HG02623 (cell line): Measurements from ENCODE around the gene ABCA3.
A peak's percentile ranks its signal among the peaks of the same experiment; 100 is the strongest.

Source experiments
- ATAC-seq: cut with Tn5 transposase; IDR thresholded peaks from one replicate; pipeline ENCODE4 v1.9.1; 2021; ENCODE audit warnings: moderate library complexity; ENCODE audit not compliant: unreplicated experiment

ABCA3 gene

GRCh38 chr16:2358811-2359210 lies 18.3 kb upstream of the ABCA3 start:
- no peak for ATAC-seq

DNA sequence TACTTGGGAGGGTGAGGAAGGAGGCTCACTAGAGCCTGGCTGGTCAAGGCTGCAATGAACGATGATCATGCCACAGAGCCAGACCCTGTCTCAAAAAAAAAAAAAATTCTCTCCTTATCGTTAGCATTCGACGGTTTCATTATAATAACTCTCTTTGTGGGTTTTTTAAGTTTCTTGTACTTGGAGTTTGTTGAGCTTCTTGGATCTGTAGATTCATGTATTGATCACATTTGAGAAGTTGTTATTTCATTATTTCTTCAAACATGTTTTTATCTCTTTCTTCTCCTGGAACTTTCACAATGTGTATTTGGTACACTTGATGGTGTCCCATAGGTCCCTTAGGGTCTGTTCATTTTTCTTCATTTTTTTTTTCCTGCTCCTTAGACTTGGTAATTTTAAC lies 16.8 kb upstream of the ABCA3 start:
- ATAC-seq = no peak

DNA sequence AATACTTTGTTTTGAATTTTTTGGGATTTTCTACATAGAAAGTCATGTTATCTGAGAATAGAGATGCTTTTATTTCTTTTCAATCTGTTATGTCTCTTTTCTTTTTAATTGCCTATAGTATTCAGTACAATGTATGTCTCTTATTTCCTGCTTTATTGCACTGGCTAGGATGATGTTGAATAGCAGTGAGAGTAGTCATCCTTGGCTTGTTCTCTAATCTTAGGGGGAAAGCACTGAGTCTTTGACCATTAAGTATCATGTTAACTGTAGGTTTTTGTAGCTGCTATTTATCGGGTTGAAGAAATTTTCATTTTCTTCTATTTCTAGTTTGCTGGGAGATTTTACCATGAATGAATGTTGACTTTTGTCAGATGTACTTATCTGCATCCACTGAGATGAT lies 10.0 kb upstream of the ABCA3 start:
- ATAC-seq = no peak

- no peak for ATAC-seq
Measured at GRCh38 chr16:2343211-2343610, 2.7 kb upstream of the ABCA3 start.

DNA sequence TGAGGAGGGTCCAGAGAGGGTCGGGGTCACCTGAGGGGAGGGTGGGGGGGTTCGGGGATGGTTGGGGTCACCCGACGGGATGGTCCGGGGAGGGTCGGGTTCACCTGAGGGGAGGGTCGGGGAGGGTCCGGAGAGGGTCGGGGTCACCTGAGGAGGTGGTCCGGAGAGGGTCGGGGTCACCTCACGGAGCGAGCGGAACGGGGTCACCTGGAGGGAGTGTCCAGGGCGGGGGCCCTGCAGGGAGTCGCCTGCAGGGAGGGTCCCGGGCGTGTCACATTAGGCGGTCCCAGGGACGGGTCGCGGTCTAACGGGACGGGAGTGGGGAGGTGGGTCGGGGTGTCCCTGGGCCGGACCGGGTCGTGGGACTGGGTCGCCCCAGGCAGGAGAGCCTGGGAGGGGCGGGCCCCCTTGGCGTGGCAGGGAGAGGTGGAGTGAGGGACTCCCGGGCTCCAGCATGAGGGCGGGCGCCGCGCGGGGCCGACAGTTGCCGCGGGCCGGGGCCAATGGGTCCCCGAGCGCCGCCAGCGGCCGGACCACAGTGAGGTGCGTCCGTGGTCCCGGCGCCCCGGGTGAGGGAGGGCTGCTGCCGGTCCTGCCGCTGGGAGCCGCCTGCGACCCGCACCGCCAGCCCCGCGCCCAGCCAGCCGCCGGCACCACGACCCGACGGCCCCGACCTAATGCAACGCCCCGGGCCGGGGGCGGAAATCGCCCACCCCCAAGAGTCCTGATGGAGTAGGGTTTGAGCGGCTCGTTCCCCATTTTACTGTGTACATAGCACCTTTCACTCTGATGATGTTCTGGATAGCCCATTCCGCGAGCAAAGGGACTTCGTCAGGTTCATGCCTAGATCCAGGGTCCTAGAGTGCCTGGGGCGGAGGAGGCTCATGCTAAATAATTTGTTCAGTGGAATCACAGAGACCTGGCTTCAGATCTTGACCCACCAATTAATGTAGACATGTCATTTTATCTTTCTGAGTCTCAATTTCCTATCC lies 1.2 kb upstream of the ABCA3 start:
- ATAC-seq = no peak

DNA sequence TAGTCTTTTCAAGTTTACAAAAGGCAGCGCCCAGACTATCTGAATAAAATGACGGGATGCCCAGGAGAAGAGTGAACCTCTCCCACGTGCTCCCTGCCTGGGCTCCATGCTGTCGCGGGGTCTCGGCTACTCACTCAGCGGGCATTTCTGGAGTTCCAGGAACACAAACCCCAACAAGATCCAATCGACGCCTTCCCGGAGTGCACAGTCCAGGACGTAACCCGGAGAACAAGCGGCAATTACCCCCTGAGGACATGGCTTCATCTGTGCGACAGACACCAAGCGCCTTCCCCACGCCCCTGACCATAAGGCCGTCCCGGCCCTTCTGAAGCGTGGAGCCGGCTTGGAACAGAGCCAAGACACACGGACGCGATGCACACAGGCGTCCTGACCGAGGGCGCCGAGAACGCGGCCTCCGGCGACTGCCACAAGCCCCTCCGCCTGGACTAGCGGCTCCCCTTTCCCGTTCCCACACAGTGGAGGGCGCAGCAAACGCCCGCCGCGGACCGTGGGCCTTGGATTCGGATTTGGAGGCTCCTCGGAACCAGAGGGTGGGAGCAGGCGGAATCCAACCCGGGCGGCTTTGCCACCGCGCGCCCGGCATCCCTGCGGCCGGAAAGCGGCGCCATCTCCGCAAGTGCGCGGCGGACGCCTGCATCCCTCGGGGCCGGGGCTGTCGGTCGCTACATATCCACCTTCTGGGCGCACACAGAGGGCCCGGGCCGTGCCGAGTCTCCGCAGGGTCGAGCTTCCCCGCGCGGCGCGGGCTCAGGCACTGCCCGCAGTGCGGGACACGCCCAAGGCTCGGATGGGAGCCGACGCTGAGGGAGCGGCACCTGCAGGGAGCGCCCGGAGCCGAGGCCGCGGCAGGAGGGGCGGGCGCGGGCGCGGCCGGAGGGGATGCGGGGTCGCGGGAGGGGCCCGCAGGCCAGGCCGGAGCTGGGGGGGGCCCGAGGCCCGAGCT lies 725 bp downstream of the ABCA3 start:
- ATAC-seq = peak; percentile 27

GRCh38 chr16:2337431-2338296 lies 2.9 kb downstream of the ABCA3 start:
- ATAC-seq = no peak

DNA sequence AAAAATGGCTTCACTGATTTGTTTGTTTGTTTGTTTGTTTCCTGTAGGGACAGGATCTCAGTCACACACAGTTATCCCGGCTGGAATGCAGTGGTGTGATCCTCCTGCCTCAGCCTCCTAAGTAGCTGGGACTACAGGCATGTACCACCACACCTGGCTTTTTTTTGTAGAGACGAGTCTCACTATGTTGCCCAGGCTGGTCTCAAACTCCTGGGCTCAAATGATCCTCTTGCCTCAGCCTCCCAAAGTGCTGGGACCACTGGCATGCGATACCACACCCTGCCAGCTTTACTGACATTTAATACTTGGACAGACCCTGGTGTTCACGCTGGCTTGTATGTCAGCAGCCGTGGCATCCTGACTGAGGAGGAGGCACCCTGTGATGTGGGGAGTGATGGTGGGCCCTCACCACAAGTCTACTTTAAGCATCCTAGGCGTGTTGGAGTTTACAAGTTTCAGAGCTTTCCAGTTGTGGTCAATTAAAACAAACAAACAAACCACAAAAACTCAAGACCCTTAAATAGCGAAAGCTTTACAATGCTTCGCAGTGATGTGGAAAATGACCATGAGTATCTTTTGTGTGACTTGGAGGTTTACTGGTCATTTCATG lies 5.1 kb downstream of the ABCA3 start:
- ATAC-seq = no peak

GRCh38 chr16:2333772-2334379 lies 6.7 kb downstream of the ABCA3 start:
- no peak for ATAC-seq

DNA sequence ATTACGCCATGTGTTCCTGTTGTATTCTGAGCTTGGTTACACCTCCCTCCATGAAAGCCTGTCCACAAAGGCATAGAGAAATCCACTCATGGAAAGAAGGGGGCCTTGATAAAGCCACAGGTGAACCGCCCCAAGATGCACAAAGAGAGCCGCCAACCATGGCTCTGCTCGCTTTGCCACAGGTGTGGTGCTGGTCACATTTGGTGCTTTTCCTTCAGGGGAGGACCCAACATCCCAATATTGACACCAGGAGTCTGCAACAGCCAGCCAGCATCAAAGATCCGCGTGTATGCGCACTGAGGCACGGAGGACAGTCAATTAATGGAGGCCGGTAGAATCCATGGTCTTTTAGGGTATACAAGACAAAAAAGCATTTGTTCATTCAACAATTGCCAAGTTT lies 7.3 kb downstream of the ABCA3 start:
- ATAC-seq = no peak

DNA sequence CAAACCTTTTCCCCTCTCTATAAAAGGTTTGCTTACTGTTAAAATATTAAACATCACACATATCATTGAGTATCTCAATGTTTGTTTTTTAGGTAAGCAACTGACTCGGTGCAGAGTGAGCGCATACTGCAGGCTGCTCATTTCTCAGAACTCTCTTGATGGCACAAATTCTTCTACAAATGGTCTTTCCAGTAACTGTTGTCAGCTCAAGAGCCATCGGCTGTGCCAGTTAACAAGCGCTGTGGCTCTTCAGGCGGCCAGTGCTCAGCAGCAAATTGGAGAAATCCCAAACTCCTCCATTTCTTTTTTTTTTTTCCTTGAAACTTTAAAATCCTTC lies 8.6 kb downstream of the ABCA3 start:
- no peak for ATAC-seq

GRCh38 chr16:2331199-2331930 lies 9.2 kb downstream of the ABCA3 start:
- ATAC-seq = no peak

DNA sequence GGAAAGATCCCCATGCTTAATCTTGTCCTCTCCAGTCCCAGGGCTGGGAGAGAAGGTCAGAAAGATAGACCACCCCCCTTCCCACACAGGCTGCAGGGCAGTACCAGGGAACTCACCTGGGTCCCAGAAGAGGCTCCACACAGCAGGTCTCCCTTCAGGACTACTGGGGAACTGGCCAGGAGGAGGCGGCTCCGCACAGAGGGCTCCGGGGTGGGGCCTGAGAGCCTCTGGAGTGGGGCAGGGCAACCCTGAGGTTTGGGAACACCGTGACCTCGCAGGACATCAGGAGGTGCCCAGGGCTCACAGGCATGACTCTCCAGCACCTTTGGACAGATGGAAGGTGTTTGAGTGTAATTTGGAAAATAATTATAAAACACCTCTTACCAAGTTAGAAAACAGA lies 11.0 kb downstream of the ABCA3 start:
- no peak for ATAC-seq

DNA sequence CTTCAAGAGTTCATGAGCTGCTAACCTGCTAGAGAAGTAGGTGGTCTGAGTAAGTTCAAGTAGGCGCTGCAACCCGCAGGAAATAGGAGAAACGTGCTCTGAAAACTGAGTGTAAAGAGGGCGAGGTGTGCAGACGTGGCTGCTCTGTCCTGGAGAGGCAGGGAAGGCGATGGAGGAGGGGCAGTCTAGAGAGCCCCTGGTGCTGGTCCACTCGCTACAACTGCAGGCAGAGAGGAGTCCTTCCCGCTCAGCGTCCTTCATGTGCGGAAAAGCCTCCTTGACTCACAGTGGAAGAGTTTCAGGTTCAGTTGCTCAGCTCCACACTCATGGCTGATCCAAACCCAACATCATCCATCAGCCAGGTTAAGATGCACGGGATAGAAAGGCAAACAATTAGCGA lies 12.1 kb downstream of the ABCA3 start:
- ATAC-seq = no peak

- no peak for ATAC-seq
Measured at GRCh38 chr16:2326191-2326590, 14.3 kb downstream of the ABCA3 start.

DNA sequence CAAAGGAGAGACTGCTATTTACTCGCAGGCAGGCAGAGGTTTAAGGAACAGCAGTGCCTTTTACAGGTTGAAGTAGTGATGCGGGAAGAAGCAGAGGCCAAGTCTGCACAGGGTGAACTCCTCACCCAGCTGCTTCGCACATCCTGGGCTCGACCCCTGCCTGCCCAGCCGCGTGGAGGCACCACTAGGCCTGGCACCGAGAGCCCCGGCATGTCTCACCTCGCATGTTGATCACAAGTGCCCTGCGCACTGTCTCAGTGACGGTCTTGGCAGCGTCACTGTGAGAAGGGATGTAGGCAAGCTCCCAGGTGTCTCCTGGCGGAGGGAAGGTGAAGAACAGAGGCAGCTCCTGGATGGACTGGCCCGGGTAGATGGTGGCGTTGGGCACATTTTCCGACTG lies 14.7 kb downstream of the ABCA3 start:
- no peak for ATAC-seq

GRCh38 chr16:2325181-2325580 lies 15.3 kb downstream of the ABCA3 start:
- ATAC-seq = no peak

DNA sequence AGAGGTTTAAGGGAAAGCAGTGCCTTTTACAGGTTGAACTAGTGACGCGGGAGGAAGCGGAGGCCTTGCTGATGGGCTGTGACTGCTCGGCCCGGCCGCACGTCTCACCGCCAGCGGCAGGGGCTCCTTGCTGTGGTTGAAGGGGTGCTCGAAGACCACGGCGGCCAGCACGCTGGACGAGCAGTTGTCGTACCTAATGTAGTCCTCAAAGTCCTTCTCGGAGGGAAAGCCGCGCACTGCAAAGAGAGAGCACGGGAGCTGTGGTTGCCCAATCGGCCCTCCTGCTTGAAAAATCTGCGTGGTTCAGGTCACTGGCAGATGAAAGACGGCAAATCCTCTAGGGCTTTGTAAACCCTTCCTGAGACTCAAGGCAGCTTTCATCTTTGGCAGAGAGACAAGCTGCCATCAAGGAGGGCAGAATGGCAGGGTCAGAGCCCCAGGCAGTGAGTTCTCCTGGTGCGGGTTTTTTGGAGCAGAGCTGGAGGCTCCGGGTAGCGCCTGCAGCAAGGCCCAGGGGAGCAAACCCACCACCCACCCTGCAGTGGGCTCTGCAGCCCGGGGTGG lies 16.1 kb downstream of the ABCA3 start:
- ATAC-seq = no peak

DNA sequence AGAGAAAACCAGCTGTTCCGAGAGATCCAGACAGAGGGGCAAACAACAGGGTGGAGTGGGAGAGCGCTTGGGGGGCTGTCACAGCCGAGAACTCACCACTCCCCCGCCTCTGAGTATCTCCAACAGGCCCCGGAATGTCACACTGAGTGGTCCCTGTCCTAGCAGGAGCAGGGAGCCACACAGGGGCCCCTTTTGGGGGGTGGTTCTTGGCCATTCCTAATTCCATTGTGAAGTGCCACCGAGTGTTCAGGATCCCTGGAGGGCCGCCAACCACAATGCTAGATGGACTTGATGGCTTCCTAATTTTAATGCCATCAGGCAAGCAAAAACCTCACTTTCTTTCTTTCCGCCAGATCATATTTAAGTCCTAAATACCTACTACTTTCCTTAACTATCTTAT lies 16.8 kb downstream of the ABCA3 start:
- no peak for ATAC-seq
